ENCODE data around the gene MRPS12. TPM values are rescaled to one million over a fixed set of nuclear protein-coding genes. Genes with fewer than 3 reads are reported as not detected.
A peak's percentile ranks its signal among the peaks of the same experiment; 100 is the strongest.
"Not testable (repeated sequence)": the region's sequence is repeated elsewhere in the genome, so short reads cannot be mapped to it uniquely, and the experiment has no call there.

MRPS12 gene
- 77.6 and 84.8 TPM in 2 replicates for total RNA-seq (2021)
- percentile 68 among the genes with signal in this experiment for Bru-seq, nascent RNA
- BruChase-seq, experiment 1, labeled RNA remaining after a 2-hour chase: percentile 75 among the genes with signal in this experiment
- BruChase-seq, experiment 2, labeled RNA remaining after a 6-hour chase: percentile 94 among the genes with signal in this experiment
- long read RNA-seq, transcript MRPS12-202 (3 exons, 929 nt): minor isoform, 20 of 156 reads
- long read RNA-seq, transcript MRPS12-201 (3 exons, 1,207 nt): major isoform, 113 of 156 reads
- long read RNA-seq, transcript MRPS12-203 (2 exons, 1,220 nt): minor isoform, 7 of 156 reads
- long read RNA-seq, partial matches to known transcripts: 11 of 156 reads
- long read RNA-seq, other reads (novel, unspliced or antisense): 5 of 156 reads

DNA sequence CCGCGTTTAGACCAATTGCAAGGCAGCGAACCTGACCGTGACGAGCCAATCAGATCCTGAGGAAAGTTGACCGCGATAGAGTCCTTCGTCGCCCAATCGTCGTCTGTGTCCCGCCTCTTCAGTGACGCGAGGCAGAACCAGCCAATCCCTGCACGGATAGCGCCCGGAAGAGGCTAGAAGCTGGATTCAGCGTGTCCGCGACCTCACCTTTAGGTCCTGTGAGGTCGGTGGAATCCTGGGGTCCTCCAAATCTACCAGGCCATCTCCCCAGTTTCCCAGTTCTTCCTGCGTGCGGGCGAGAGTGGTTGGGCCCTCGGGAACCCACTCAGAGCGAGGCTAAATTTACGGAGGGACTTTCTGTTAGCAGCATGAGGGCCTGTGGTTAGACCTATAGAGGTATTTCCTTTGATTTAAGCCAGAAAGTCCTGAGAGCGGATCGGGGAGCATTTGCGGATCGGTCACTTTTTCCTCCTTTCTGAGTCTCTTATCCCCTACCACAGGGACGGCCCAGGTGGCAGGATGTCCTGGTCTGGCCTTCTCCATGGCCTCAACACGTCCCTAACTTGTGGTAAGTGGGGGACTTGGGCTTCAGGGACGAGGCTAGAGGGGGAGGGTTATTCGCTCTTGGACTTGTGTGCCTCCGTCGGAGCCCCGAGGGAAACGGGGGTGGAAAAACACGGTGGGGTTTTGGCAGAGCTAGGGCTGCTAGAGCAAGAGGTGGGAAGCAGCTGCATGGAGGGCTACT, at the start of gene MRPS12:
Gene MRPS12 (plus strand): TSS at position 169 of the 745 bp plus-strand sequence. CDS start 351 bp downstream, at position 520.
- peak within 1 kb of the TSS; percentile 91 for H3K4me2 ChIP-seq
- H3K9me2 ChIP-seq (ENCODE audit: insufficient read depth): no peaks in the 10 kb centered on the region
- no peaks in the 10 kb centered on the region; the same call in 1 of the 2 replicates for H4K20me1 ChIP-seq (ENCODE audit: insufficient read depth)
- H3F3A ChIP-seq (ENCODE audit: insufficient read depth, low read depth): peaks cover 19% of the 10 kb centered on the region
- CTCF ChIA-PET: interaction anchor here (0.5 to 3.3 kb wide), 12 partner anchors 21 to 556 kb away, joined by 3 to 13 read pairs (median 4); partner anchors contain the start of genes FAM98C and PSMD8
- peaks cover 57% of the 10 kb centered on the region for H3K79me2 ChIP-seq (ENCODE audit: low read depth)
- peaks cover 7% of the 10 kb centered on the region; the same call in 1 of the 2 replicates for H3K9me3 ChIP-seq (ENCODE audit: insufficient read depth, low read depth)
- TSS peak; percentile 79 for BruUV-seq (replicated peaks)
- peaks cover 17% of the 10 kb centered on the region; the same call in 1 of the 2 replicates for H3K4me1 ChIP-seq (replicated peaks; ENCODE audit: insufficient read depth)
- POLR2A ChIA-PET (ENCODE audit: unreplicated experiment): interaction anchor here (0.6 to 1.4 kb wide), 9 partner anchors 17 to 481 kb away, joined by 3 to 13 read pairs (median 4); no protein-coding TSS in a partner anchor
- peak within 1 kb of the TSS; percentile 65 for H3K27ac ChIP-seq
- peak within 1 kb of the TSS; percentile 81 for H2AFZ ChIP-seq
- intact Hi-C loops (cut with micrococcal nuclease; ENCODE audit: unreplicated experiment): loop anchor here (1.0 to 5.0 kb wide), 10 partner anchors 31 to 528 kb away; partner anchors contain the start of genes ECH1, EIF3K, FAM98C and MAP4K1
- TF ChIP-seq, protein P1, sequence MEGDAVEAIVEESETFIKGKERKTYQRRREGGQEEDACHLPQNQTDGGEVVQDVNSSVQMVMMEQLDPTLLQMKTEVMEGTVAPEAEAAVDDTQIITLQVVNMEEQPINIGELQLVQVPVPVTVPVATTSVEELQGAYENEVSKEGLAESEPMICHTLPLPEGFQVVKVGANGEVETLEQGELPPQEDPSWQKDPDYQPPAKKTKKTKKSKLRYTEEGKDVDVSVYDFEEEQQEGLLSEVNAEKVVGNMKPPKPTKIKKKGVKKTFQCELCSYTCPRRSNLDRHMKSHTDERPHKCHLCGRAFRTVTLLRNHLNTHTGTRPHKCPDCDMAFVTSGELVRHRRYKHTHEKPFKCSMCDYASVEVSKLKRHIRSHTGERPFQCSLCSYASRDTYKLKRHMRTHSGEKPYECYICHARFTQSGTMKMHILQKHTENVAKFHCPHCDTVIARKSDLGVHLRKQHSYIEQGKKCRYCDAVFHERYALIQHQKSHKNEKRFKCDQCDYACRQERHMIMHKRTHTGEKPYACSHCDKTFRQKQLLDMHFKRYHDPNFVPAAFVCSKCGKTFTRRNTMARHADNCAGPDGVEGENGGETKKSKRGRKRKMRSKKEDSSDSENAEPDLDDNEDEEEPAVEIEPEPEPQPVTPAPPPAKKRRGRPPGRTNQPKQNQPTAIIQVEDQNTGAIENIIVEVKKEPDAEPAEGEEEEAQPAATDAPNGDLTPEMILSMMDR (conservative IDR thresholded peaks at IDR 0.05): no peak
- no peak for TF ChIP-seq EZH2 (IDR thresholded peaks at IDR 0.05; ENCODE audit: low read depth)
- DNase-seq: peak; percentile 96 to 97
- no peaks in the 10 kb centered on the region for H3K36me3 ChIP-seq (ENCODE audit: low read depth)
- H3K4me3 ChIP-seq: peak within 1 kb of the TSS; percentile 86
- H3K27me3 ChIP-seq (ENCODE audit: insufficient read depth, low read depth): no peaks in the 10 kb centered on the region

DNA sequence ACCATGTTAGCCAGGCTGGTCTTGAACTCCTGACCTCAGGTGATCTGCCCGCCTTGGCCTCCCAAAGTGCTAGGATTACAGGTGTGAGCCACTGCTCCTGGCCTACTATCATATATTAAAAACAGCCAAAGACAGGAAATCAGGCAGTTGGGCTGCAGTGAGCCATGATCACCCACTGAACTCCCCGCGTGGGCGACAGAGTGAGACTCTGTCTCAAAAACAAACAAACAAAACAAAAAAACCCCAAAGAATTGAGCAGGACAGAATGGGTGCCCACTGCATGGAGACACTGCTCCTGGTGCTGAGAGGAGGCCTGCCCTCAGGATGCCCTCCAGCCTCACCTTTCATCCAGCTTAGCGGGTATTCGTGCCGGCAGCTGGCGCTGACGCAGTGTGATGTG, 47.5 kb upstream of the MRPS12 start:
- H3K27me3 ChIP-seq (ENCODE audit: insufficient read depth, low read depth): no peaks in the 10 kb centered on the region
- no peak for DNase-seq
- H3K36me3 ChIP-seq (ENCODE audit: low read depth): no peaks in the 10 kb centered on the region
- no peak overlapping the region for H3K4me3 ChIP-seq
- H3F3A ChIP-seq (ENCODE audit: insufficient read depth, low read depth): peaks cover 7% of the 10 kb centered on the region
- POLR2A ChIA-PET (ENCODE audit: unreplicated experiment): no interaction called here
- H3K4me1 ChIP-seq (replicated peaks; ENCODE audit: insufficient read depth): peaks cover under 1% of the 10 kb centered on the region; the same call in 1 of the 2 replicates
- H3K4me2 ChIP-seq: no peak overlapping the region
- TF ChIP-seq, protein P1 (conservative IDR thresholded peaks at IDR 0.05): no peak
- TF ChIP-seq EZH2 (IDR thresholded peaks at IDR 0.05; ENCODE audit: low read depth): no peak
- no peaks in the 10 kb centered on the region for H4K20me1 ChIP-seq (ENCODE audit: insufficient read depth)
- H3K27ac ChIP-seq: no peak overlapping the region
- intact Hi-C loops (cut with micrococcal nuclease; ENCODE audit: unreplicated experiment): no loop called here
- BruUV-seq (replicated peaks): no TSS peak
- H3K9me3 ChIP-seq (ENCODE audit: insufficient read depth, low read depth): no peaks in the 10 kb centered on the region
- no peak overlapping the region for H2AFZ ChIP-seq
- CTCF ChIA-PET: no interaction called here
- H3K79me2 ChIP-seq (ENCODE audit: low read depth): no peaks in the 10 kb centered on the region
- no peaks in the 10 kb centered on the region for H3K9me2 ChIP-seq (ENCODE audit: insufficient read depth)

DNA sequence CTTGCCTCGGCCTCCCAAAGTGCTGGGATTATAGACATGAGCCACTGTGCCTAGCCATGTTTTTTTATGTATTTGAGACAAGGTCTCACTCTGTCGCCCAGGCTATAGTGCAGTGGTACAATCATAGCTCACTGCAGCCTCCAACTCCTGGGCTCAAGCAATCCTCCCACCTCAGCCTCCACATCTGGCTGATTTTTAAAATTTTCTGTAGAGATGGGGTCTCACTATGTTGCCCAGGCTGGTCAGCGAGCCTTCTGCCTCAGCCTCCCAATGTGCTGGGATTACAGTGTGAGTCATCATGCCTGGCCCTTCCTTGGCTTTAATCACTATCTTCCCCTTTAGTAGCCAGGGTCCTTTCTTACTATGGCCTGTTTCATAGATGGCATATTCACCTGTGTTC, 46.1 kb upstream of the MRPS12 start:
- H3K36me3 ChIP-seq (ENCODE audit: low read depth); H3K4me1 ChIP-seq (replicated peaks; ENCODE audit: insufficient read depth); H3K9me2 ChIP-seq (ENCODE audit: insufficient read depth); H3K9me3 ChIP-seq (ENCODE audit: insufficient read depth, low read depth); intact Hi-C loops (cut with micrococcal nuclease; ENCODE audit: unreplicated experiment); H4K20me1 ChIP-seq (ENCODE audit: insufficient read depth); BruUV-seq (replicated peaks); H3K4me2 ChIP-seq; H3K4me3 ChIP-seq; H3F3A ChIP-seq (ENCODE audit: insufficient read depth, low read depth); H2AFZ ChIP-seq; H3K27me3 ChIP-seq (ENCODE audit: insufficient read depth, low read depth); DNase-seq; H3K79me2 ChIP-seq (ENCODE audit: low read depth); H3K27ac ChIP-seq: not testable (repeated sequence)
- POLR2A ChIA-PET (ENCODE audit: unreplicated experiment): interaction anchor here (0.6 kb wide), 1 partner anchor 15 kb away, joined by 4 read pairs; the partner anchor contains the start of gene NFKBIB
- CTCF ChIA-PET: interaction anchor here (0.7 kb wide), 2 partner anchors 341 to 832 kb away, joined by 3 to 5 read pairs; no protein-coding TSS in a partner anchor

Measured in PC-9 (cell line).